ENCODE data around the gene ZBTB7C. TPM values are rescaled to one million over a fixed set of nuclear protein-coding genes. Genes with fewer than 3 reads are reported as not detected.

The ZBTB7C gene
- total RNA-seq, 1 donor from 2014 or later: 13.0 TPM

DNA sequence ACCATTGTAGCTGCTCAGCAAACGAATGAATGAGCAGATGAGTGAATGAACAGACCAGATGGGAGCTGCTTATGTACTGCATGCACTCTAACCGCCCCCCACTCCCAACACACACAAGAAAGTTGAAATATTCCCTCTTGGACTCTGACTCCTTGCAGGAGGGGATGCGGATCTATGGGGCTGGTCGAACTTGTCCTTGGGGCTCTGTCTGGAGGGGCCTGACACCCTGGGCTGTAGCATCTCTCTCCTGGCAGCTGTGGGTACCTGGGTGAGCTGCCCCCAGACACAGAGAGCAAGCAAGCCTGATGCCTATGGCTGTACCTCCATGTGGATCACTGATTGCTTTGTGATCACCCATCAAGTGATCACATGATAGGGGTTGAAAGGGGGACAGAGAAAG, 286.4 kb downstream of the ZBTB7C start:
- H3K4me3 Mint-ChIP-seq: no peak overlapping the region
- H3K9me3 Mint-ChIP-seq: no peaks in the 10 kb centered on the region
- H3K27me3 Mint-ChIP-seq: no peaks in the 10 kb centered on the region
- no peak overlapping the region for H3K27ac Mint-ChIP-seq
- peaks cover 21% of the 10 kb centered on the region for H3K4me1 Mint-ChIP-seq (ENCODE audit: unreplicated experiment)
- H3K36me3 Mint-ChIP-seq: no peaks in the 10 kb centered on the region
- TF ChIP-seq, protein P1, sequence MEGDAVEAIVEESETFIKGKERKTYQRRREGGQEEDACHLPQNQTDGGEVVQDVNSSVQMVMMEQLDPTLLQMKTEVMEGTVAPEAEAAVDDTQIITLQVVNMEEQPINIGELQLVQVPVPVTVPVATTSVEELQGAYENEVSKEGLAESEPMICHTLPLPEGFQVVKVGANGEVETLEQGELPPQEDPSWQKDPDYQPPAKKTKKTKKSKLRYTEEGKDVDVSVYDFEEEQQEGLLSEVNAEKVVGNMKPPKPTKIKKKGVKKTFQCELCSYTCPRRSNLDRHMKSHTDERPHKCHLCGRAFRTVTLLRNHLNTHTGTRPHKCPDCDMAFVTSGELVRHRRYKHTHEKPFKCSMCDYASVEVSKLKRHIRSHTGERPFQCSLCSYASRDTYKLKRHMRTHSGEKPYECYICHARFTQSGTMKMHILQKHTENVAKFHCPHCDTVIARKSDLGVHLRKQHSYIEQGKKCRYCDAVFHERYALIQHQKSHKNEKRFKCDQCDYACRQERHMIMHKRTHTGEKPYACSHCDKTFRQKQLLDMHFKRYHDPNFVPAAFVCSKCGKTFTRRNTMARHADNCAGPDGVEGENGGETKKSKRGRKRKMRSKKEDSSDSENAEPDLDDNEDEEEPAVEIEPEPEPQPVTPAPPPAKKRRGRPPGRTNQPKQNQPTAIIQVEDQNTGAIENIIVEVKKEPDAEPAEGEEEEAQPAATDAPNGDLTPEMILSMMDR (conservative IDR thresholded peaks at IDR 0.05): no peak
- no peak for DNase-seq (ENCODE audit: extremely low spot score, unreplicated experiment)

DNA sequence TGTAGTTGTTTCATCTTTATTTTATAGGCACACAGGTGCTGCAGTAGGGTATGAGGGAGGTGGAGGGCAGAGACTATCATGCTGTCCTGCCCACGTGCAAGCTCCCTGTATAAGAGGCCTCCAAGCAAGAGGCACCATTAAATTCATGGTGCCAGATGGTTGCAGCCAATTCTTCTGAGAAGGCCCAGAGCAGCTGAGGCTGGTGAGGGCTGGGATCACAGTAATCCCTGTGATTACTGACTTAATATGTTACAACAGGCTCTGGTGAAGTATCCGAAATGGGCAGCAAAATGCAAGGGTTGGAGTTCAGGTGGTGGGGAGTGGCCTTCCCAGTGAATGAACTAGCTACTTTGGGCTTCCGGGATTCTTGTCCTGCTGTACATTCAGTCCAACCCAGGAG, 286.8 kb downstream of the ZBTB7C start:
- H3K27me3 Mint-ChIP-seq: no peaks in the 10 kb centered on the region
- TF ChIP-seq, protein P1 (conservative IDR thresholded peaks at IDR 0.05): no peak
- no peaks in the 10 kb centered on the region for H3K9me3 Mint-ChIP-seq

DNA sequence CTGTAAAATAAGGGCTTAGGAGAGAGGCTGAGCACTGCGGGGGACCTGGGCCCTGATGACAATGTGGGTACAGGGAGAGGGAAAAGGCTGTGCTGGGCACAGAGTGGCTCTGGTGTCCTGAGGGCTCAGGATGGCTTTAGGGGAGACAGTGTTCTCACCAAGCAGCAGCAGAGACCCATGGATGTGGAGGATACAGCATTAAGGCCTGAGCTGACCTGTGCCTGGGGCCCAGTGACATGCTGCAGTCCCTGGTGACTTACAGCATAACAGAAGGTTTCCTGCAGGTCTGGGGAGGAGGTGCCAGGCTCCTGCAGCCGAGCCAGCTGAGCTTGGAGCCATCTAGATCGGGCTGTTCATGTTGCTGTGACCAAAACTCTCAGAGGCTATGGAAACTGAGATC, 287.4 kb downstream of the ZBTB7C start:
- Mint-ChIP-seq H3K4me1 (ENCODE audit: unreplicated experiment) (peaks cover 21% of the 10 kb centered on the region), H3K36me3 (no peaks in the 10 kb centered on the region), H3K9me3 (no peaks in the 10 kb centered on the region), H3K27me3 (no peaks in the 10 kb centered on the region), H3K27ac (no peak overlapping the region), H3K4me3 (no peak overlapping the region)
- no peak for DNase-seq (ENCODE audit: extremely low spot score, unreplicated experiment)
- TF ChIP-seq, protein P1 (conservative IDR thresholded peaks at IDR 0.05): no peak

More for the DNA sequence above, 286.8 kb downstream of the ZBTB7C start:
- H3K36me3 Mint-ChIP-seq: no peaks in the 10 kb centered on the region
- no peak for DNase-seq (ENCODE audit: extremely low spot score, unreplicated experiment)
- H3K4me3 Mint-ChIP-seq: no peak overlapping the region
- H3K27ac Mint-ChIP-seq: no peak overlapping the region
- H3K4me1 Mint-ChIP-seq (ENCODE audit: unreplicated experiment): peaks cover 21% of the 10 kb centered on the region

DNA sequence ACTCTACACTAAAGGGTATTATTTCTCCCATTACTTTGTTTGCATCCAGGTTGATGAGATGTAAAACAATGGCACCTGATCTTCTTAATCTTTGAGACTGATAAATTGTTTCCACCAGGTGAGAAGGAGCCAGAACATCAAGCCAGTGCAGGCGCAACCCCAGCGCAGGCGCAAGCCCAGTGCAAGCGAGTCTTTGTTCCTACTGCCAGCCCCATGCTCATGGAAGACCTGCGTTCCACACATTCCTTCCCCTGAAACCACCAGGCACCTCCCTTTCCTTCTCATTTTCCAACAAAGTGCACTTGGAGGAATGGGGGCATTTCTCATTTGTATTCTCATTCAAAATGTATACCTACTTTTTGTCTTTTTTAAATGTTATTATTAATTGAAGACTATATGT, 290.0 kb downstream of the ZBTB7C start:
- TF ChIP-seq, protein P1 (conservative IDR thresholded peaks at IDR 0.05): no peak
- H3K9me3 Mint-ChIP-seq: no peaks in the 10 kb centered on the region
- no peaks in the 10 kb centered on the region for H3K27me3 Mint-ChIP-seq
- no peak for DNase-seq (ENCODE audit: extremely low spot score, unreplicated experiment)
- H3K27ac Mint-ChIP-seq: no peak overlapping the region
- H3K4me3 Mint-ChIP-seq: no peak overlapping the region
- peaks cover 9% of the 10 kb centered on the region for H3K4me1 Mint-ChIP-seq (ENCODE audit: unreplicated experiment)
- H3K36me3 Mint-ChIP-seq: no peaks in the 10 kb centered on the region

DNA sequence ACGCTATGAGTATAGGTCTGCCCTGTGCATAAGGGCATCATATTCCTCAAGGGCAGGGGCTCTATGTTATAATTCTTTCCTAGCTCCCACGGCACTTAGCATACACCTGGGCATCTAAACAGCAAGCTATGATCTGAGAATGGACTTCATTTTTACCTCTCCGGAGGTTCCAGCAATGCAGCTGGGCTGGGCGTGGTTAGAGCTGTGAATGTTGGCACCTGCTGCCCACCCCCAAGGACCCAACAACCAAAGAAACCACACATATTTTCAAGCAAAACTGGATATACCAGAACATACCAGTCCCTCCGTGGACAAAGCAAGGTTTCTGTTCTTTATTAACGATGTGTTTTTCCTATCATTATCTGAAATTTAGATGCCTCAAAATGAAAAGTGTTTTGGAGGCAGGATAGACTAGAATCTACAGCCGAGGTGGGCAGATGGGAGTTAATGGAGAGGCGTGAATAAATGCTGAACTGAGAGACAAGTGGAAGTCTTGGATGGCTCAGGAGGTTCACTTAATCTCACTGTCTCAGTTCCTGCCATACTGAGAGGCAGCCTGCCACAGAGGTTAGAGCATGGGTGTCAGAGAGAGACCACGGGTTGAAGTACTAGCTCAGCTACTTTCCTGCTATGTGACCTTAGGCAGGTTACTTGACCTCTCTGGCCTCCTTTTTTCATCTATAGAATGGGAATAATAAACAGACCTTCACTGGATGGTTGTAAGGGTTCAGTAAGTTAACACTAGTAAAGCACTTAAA, 292.1 kb downstream of the ZBTB7C start:
- TF ChIP-seq, protein P1 (conservative IDR thresholded peaks at IDR 0.05): no peak
- H3K27ac Mint-ChIP-seq: no peak overlapping the region
- no peaks in the 10 kb centered on the region for H3K27me3 Mint-ChIP-seq

More for the DNA sequence above, 292.1 kb downstream of the ZBTB7C start:
- H3K36me3 Mint-ChIP-seq: no peaks in the 10 kb centered on the region
- H3K9me3 Mint-ChIP-seq: no peaks in the 10 kb centered on the region
- no peak for DNase-seq (ENCODE audit: extremely low spot score, unreplicated experiment)
- H3K4me1 Mint-ChIP-seq (ENCODE audit: unreplicated experiment): no peaks in the 10 kb centered on the region
- H3K4me3 Mint-ChIP-seq: no peak overlapping the region

All from type B pancreatic cell (in vitro differentiated cells).